ENCODE measurements around the gene SLC24A3.

The SLC24A3 gene

GRCh38 chr20:19615629-19616028 is 403.2 kb downstream of the SLC24A3 start:
- Histone ChIP-seq H3K27ac (ENCODE audit: low read depth, low read length) (no peak overlapping the region), H3K4me3 (ENCODE audit: low read length) (no peak overlapping the region), H3F3A (ENCODE audit: control insufficient read depth, insufficient read depth) (no peaks in the 10 kb centered on the region), H3K9me2 (replicated peaks; ENCODE audit: control insufficient read depth, low read length) (no peaks in the 10 kb centered on the region), H3K9me3 (ENCODE audit: control insufficient read depth, insufficient read depth, low read length) (no peaks in the 10 kb centered on the region), H4K20me1 (ENCODE audit: control insufficient read depth, insufficient read depth, low read depth, low read length) (no peaks in the 10 kb centered on the region), H3K36me3 (ENCODE audit: control insufficient read depth, low read length) (no peaks in the 10 kb centered on the region), H3K27me3 (ENCODE audit: control insufficient read depth, low read length) (no peaks in the 10 kb centered on the region), H3K4me2 (ENCODE audit: low read length) (no peak overlapping the region), H3K4me1 (ENCODE audit: control insufficient read depth, low read length) (no peaks in the 10 kb centered on the region), H3K79me2 (ENCODE audit: control insufficient read depth, low read length) (no peaks in the 10 kb centered on the region)
- TF ChIP-seq CTCF (IDR thresholded peaks at IDR 0.05; ENCODE audit: low read depth, low read length, poor library complexity, severe bottlenecking), result no peak
- no peak for TF ChIP-seq EZH2phosphoT487 (IDR thresholded peaks at IDR 0.05; ENCODE audit: borderline replicate concordance, low read length)

- H3K79me2 ChIP-seq (ENCODE audit: control insufficient read depth, low read length), result no peaks in the 10 kb centered on the region
- H3F3A ChIP-seq (ENCODE audit: control insufficient read depth, insufficient read depth), result no peaks in the 10 kb centered on the region
- TF ChIP-seq CTCF (IDR thresholded peaks at IDR 0.05; ENCODE audit: low read depth, low read length, poor library complexity, severe bottlenecking) (no peak), EZH2phosphoT487 (IDR thresholded peaks at IDR 0.05; ENCODE audit: borderline replicate concordance, low read length) (no peak)
- no peaks in the 10 kb centered on the region for H3K27me3 ChIP-seq (ENCODE audit: control insufficient read depth, low read length)
- H3K36me3 ChIP-seq (ENCODE audit: control insufficient read depth, low read length), result no peaks in the 10 kb centered on the region
- no peak overlapping the region for H3K27ac ChIP-seq (ENCODE audit: low read depth, low read length)
- no peaks in the 10 kb centered on the region for H3K4me1 ChIP-seq (ENCODE audit: control insufficient read depth, low read length)
- no peak overlapping the region for H3K4me2 ChIP-seq (ENCODE audit: low read length)
- no peak overlapping the region for H3K4me3 ChIP-seq (ENCODE audit: low read length)
- H3K9me2 ChIP-seq (replicated peaks; ENCODE audit: control insufficient read depth, low read length), result no peaks in the 10 kb centered on the region
- H4K20me1 ChIP-seq (ENCODE audit: control insufficient read depth, insufficient read depth, low read depth, low read length), result no peaks in the 10 kb centered on the region
- H3K9me3 ChIP-seq (ENCODE audit: control insufficient read depth, insufficient read depth, low read length), result no peaks in the 10 kb centered on the region
Observed at GRCh38 chr20:19616081-19616480, 403.6 kb downstream of the SLC24A3 start.

DNA sequence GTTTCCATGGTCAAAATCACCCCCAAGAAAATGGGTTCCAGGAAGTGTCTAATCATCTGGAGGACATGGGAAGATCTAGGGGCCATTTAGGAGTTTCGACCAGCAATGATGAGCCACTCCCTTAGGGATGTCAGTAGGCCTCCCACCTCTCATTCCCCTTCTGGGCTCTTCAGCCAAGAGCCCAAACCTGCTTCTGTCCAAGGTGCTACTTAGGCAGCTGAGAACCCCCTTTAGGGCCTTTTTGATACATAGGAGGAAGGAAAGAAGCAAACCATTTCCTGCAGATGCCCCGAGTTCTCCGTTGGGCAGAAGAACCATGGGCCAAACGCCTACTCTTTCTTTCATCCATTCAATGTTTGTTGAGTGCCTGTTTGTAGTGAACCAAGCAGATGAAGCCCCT is 404.2 kb downstream of the SLC24A3 start:
- H3K9me3 ChIP-seq (ENCODE audit: control insufficient read depth, insufficient read depth, low read length), result no peaks in the 10 kb centered on the region
- H3K27ac ChIP-seq (ENCODE audit: low read depth, low read length), result no peak overlapping the region
- H3K36me3 ChIP-seq (ENCODE audit: control insufficient read depth, low read length), result no peaks in the 10 kb centered on the region
- no peaks in the 10 kb centered on the region for H3K9me2 ChIP-seq (replicated peaks; ENCODE audit: control insufficient read depth, low read length)
- H3K79me2 ChIP-seq (ENCODE audit: control insufficient read depth, low read length), result no peaks in the 10 kb centered on the region
- no peak overlapping the region for H3K4me2 ChIP-seq (ENCODE audit: low read length)
- TF ChIP-seq EZH2phosphoT487 (IDR thresholded peaks at IDR 0.05; ENCODE audit: borderline replicate concordance, low read length), result no peak
- TF ChIP-seq CTCF (IDR thresholded peaks at IDR 0.05; ENCODE audit: low read depth, low read length, poor library complexity, severe bottlenecking), result no peak
- H4K20me1 ChIP-seq (ENCODE audit: control insufficient read depth, insufficient read depth, low read depth, low read length), result no peaks in the 10 kb centered on the region
- no peaks in the 10 kb centered on the region for H3K27me3 ChIP-seq (ENCODE audit: control insufficient read depth, low read length)
- no peak overlapping the region for H3K4me3 ChIP-seq (ENCODE audit: low read length)
- H3K4me1 ChIP-seq (ENCODE audit: control insufficient read depth, low read length), result no peaks in the 10 kb centered on the region
- H3F3A ChIP-seq (ENCODE audit: control insufficient read depth, insufficient read depth), result no peaks in the 10 kb centered on the region

GRCh38 chr20:19617256-19617655 is 404.8 kb downstream of the SLC24A3 start:
- Histone ChIP-seq H4K20me1 (ENCODE audit: control insufficient read depth, insufficient read depth, low read depth, low read length) (no peaks in the 10 kb centered on the region), H3K27ac (ENCODE audit: low read depth, low read length) (no peak overlapping the region), H3K36me3 (ENCODE audit: control insufficient read depth, low read length) (no peaks in the 10 kb centered on the region), H3K4me3 (ENCODE audit: low read length) (no peak overlapping the region), H3K27me3 (ENCODE audit: control insufficient read depth, low read length) (no peaks in the 10 kb centered on the region), H3K4me2 (ENCODE audit: low read length) (no peak overlapping the region), H3K79me2 (ENCODE audit: control insufficient read depth, low read length) (no peaks in the 10 kb centered on the region), H3K9me2 (replicated peaks; ENCODE audit: control insufficient read depth, low read length) (no peaks in the 10 kb centered on the region), H3F3A (ENCODE audit: control insufficient read depth, insufficient read depth) (no peaks in the 10 kb centered on the region), H3K4me1 (ENCODE audit: control insufficient read depth, low read length) (no peaks in the 10 kb centered on the region), H3K9me3 (ENCODE audit: control insufficient read depth, insufficient read depth, low read length) (no peaks in the 10 kb centered on the region)
- TF ChIP-seq EZH2phosphoT487 (IDR thresholded peaks at IDR 0.05; ENCODE audit: borderline replicate concordance, low read length) (no peak), CTCF (IDR thresholded peaks at IDR 0.05; ENCODE audit: low read depth, low read length, poor library complexity, severe bottlenecking) (no peak)

Measured in DOHH2 (cell line).